GM19025 (cell line): ENCODE measurements around the gene DECR2.

Source experiments
- ATAC-seq: cut with Tn5 transposase; IDR thresholded peaks from one replicate; pipeline ENCODE4 v1.9.1; 2021; ENCODE audit warnings: mild to moderate bottlenecking, low read depth, moderate library complexity; ENCODE audit not compliant: unreplicated experiment

Gene DECR2

GRCh38 chr16:427250-427649, 25.6 kb downstream of the DECR2 start:
- ATAC-seq = no peak

- ATAC-seq = no peak
Observed at GRCh38 chr16:430904-431303, 29.2 kb downstream of the DECR2 start.

GRCh38 chr16:440627-441026, 38.9 kb downstream of the DECR2 start:
- no peak for ATAC-seq

- no peak for ATAC-seq
Observed at GRCh38 chr16:441447-441846, 39.8 kb downstream of the DECR2 start.

- ATAC-seq = no peak
Observed at GRCh38 chr16:442976-443375, 41.3 kb downstream of the DECR2 start.

GRCh38 chr16:444027-444426, 42.3 kb downstream of the DECR2 start:
- ATAC-seq = no peak

- ATAC-seq = no peak
Observed at GRCh38 chr16:445566-445965, 43.9 kb downstream of the DECR2 start.

GRCh38 chr16:450385-450784, 48.7 kb downstream of the DECR2 start:
- no peak for ATAC-seq

GRCh38 chr16:450785-451512, 49.3 kb downstream of the DECR2 start:
- no peak for ATAC-seq

- ATAC-seq = no peak
Observed at GRCh38 chr16:454397-454940, 52.8 kb downstream of the DECR2 start.

GRCh38 chr16:455453-455852, 53.8 kb downstream of the DECR2 start:
- no peak for ATAC-seq

GRCh38 chr16:456891-457483, 55.3 kb downstream of the DECR2 start:
- ATAC-seq = no peak

GRCh38 chr16:457732-458400, 56.2 kb downstream of the DECR2 start:
- ATAC-seq = no peak

GRCh38 chr16:459761-460160, 58.1 kb downstream of the DECR2 start:
- ATAC-seq = no peak

- no peak for ATAC-seq
Observed at GRCh38 chr16:460787-461186, 59.1 kb downstream of the DECR2 start.
